GM18868 (cell line): ENCODE results near the gene ANKRD42.
A peak's percentile ranks its signal among the peaks of the same experiment; 100 is the strongest.

Experiments used
- ATAC-seq: cut with Tn5 transposase; IDR thresholded peaks from one replicate; pipeline ENCODE4 v1.9.1; 2021; ENCODE audit warnings: mild to moderate bottlenecking, moderate library complexity; ENCODE audit not compliant: unreplicated experiment

The ANKRD42 gene

GRCh38 chr11:83193315-83194280 is at the start of gene ANKRD42:
Gene ANKRD42, plus strand, starts transcription at chr11:83193712. Its CDS starts 959 bp downstream, at chr11:83194671.
- peak; percentile 92 for ATAC-seq

GRCh38 chr11:83147895-83148294 is 45.6 kb upstream of the ANKRD42 start:
- ATAC-seq = no peak

GRCh38 chr11:83150450-83150849 is 43.1 kb upstream of the ANKRD42 start:
- ATAC-seq = no peak

- ATAC-seq = no peak
Measured at GRCh38 chr11:83151274-83151977, 42.1 kb upstream of the ANKRD42 start.

- ATAC-seq = no peak
Measured at GRCh38 chr11:83152264-83152663, 41.2 kb upstream of the ANKRD42 start.

- no peak for ATAC-seq
Measured at GRCh38 chr11:83153764-83154163, 39.7 kb upstream of the ANKRD42 start.

- peak; percentile 95 for ATAC-seq
Measured at GRCh38 chr11:83156144-83156995, 37.1 kb upstream of the ANKRD42 start.

GRCh38 chr11:83156996-83157593 is 36.4 kb upstream of the ANKRD42 start, which contains the start of gene PCF11:
Gene PCF11, plus strand, starts transcription at chr11:83157131. Its CDS starts 309 bp downstream, at chr11:83157440.
- no peak for ATAC-seq

- no peak for ATAC-seq
Measured at GRCh38 chr11:83157594-83158356, 35.7 kb upstream of the ANKRD42 start.

- no peak for ATAC-seq
Measured at GRCh38 chr11:83158357-83158786, 35.1 kb upstream of the ANKRD42 start.

- ATAC-seq = no peak
Measured at GRCh38 chr11:83158965-83159901, 34.3 kb upstream of the ANKRD42 start.

- ATAC-seq = no peak
Measured at GRCh38 chr11:83159902-83160865, 33.3 kb upstream of the ANKRD42 start.

- ATAC-seq = no peak
Measured at GRCh38 chr11:83161610-83162199, 31.8 kb upstream of the ANKRD42 start.

- ATAC-seq = peak; percentile 78
Measured at GRCh38 chr11:83162377-83162776, 31.1 kb upstream of the ANKRD42 start.

GRCh38 chr11:83166193-83166866 is 27.2 kb upstream of the ANKRD42 start:
- no peak for ATAC-seq

GRCh38 chr11:83168756-83169155 is 24.8 kb upstream of the ANKRD42 start:
- no peak for ATAC-seq
